HG03565 (cell line): ENCODE measurements around the gene C10orf88.

Experiments
- ATAC-seq: cut with Tn5 transposase; IDR thresholded peaks from one replicate; pipeline ENCODE4 v1.9.1; 2021; ENCODE audit warnings: mild to moderate bottlenecking, moderate library complexity; ENCODE audit not compliant: unreplicated experiment

The C10orf88 gene

GRCh38 chr10:122953902-122954730 lies at the start of gene C10orf88:
Gene C10orf88 (minus strand): TSS chr10:122954227. CDS start chr10:122954178, 49 bp downstream.
- ATAC-seq, result peak; percentile 92

- ATAC-seq, result no peak
These were observed 47.3 kb upstream of the C10orf88 start for GRCh38 chr10:123001370-123001769.

- no peak for ATAC-seq
These were observed 46.1 kb upstream of the C10orf88 start for GRCh38 chr10:123000155-123000554.

- ATAC-seq, result no peak
These were observed 45.3 kb upstream of the C10orf88 start for GRCh38 chr10:122999347-122999746.

GRCh38 chr10:122998934-122999333 lies 44.9 kb upstream of the C10orf88 start:
- no peak for ATAC-seq

GRCh38 chr10:122998360-122998917 lies 44.4 kb upstream of the C10orf88 start:
- ATAC-seq, result no peak

GRCh38 chr10:122997864-122998263 lies 43.8 kb upstream of the C10orf88 start:
- ATAC-seq, result no peak

- ATAC-seq, result no peak
These were observed 41.9 kb upstream of the C10orf88 start for GRCh38 chr10:122995936-122996335.

- no peak for ATAC-seq
These were observed 39.8 kb upstream of the C10orf88 start for GRCh38 chr10:122993797-122994336.

GRCh38 chr10:122992031-122992585 lies 38.1 kb upstream of the C10orf88 start:
- ATAC-seq, result no peak

GRCh38 chr10:122990278-122990677 lies 36.3 kb upstream of the C10orf88 start:
- no peak for ATAC-seq

GRCh38 chr10:122988501-122988900 lies 34.5 kb upstream of the C10orf88 start:
- no peak for ATAC-seq

GRCh38 chr10:122986335-122986734 lies 32.3 kb upstream of the C10orf88 start:
- ATAC-seq, result no peak

- ATAC-seq, result no peak
These were observed 30.7 kb upstream of the C10orf88 start for GRCh38 chr10:122984708-122985107.

GRCh38 chr10:122983898-122984297 lies 29.9 kb upstream of the C10orf88 start:
- no peak for ATAC-seq

- no peak for ATAC-seq
These were observed 27.0 kb upstream of the C10orf88 start for GRCh38 chr10:122981066-122981464.

- ATAC-seq, result peak; percentile 89
These were observed 26.4 kb upstream of the C10orf88 start, which contains the start of gene PSTK for GRCh38 chr10:122980209-122981065. Gene PSTK (plus strand): TSS chr10:122980401. CDS start chr10:122980480, 79 bp downstream.

- ATAC-seq, result no peak
These were observed 20.6 kb upstream of the C10orf88 start for GRCh38 chr10:122974543-122975064.

GRCh38 chr10:122974023-122974422 lies 20.0 kb upstream of the C10orf88 start:
- no peak for ATAC-seq

- ATAC-seq, result no peak
These were observed 14.7 kb upstream of the C10orf88 start for GRCh38 chr10:122968698-122969097.
